Fibroblast of the aortic adventitia (primary cell): ENCODE results near the gene PSMC3IP. TPM values are rescaled to one million over a fixed set of nuclear protein-coding genes. Genes with fewer than 3 reads are reported as not detected.

Experiments used
- DNase-seq: peaks from one replicate; pipeline ENCODE4 v3.0.0-alpha.2; 2010; ENCODE audit warnings: low read depth
- H3K4me3 ChIP-seq: 2 replicates; pipeline ENCODE4 v1.5.1; 2011; ENCODE audit warnings: low read depth, mild to moderate bottlenecking, control low read depth, low read length, moderate library complexity
- total RNA-seq: library from RNA; depleted of rRNA; stranded (reverse); fragments of >200 nt; gene quantifications from 2 replicates; pipeline ENCODE4 v1.2.3, GENCODE V29; 2012; ENCODE audit warnings: low replicate concordance
- TF ChIP-seq, protein P1 (sequence below): IDR thresholded peaks from 2 replicates; pipeline ENCODE4 v1.5.1; 2011; ENCODE audit warnings: mild to moderate bottlenecking, low read length, control low read depth, inconsistent platforms; ENCODE audit not compliant: insufficient read depth

The PSMC3IP gene
- total RNA-seq, 1 donor: 18.3 TPM

DNA sequence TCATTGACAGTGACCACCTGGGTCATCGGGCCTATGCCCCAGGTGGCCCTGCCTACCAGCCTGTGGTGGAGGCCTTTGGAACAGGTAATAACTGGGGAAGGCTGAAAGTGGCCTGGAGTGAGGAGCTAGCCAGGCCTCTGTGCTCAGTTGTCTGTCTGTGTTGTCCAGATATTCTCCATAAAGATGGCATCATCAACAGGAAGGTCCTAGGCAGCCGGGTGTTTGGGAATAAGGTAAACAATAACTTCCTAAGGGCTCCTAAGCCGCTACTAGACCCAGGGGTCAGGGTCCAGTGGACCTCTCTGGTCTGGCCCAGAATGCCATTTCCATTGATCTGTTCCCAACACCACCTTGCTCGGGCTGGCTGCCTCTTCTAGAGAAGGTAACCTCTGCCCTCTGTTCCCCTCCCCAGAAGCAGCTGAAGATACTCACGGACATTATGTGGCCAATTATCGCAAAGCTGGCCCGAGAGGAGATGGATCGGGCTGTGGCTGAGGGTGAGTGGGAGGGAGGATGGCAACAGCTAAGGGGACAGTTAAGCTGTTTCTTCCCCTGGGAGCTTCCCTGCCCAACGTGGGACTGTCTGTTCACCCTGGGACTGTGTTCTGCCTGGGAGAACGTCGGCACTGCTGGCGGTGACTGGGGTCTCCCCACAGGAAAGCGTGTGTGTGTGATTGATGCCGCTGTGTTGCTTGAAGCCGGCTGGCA, 12.6 kb downstream of the PSMC3IP start:
- no peak for DNase-seq
- H3K4me3 ChIP-seq: no peak overlapping the region
- TF ChIP-seq, protein P1, sequence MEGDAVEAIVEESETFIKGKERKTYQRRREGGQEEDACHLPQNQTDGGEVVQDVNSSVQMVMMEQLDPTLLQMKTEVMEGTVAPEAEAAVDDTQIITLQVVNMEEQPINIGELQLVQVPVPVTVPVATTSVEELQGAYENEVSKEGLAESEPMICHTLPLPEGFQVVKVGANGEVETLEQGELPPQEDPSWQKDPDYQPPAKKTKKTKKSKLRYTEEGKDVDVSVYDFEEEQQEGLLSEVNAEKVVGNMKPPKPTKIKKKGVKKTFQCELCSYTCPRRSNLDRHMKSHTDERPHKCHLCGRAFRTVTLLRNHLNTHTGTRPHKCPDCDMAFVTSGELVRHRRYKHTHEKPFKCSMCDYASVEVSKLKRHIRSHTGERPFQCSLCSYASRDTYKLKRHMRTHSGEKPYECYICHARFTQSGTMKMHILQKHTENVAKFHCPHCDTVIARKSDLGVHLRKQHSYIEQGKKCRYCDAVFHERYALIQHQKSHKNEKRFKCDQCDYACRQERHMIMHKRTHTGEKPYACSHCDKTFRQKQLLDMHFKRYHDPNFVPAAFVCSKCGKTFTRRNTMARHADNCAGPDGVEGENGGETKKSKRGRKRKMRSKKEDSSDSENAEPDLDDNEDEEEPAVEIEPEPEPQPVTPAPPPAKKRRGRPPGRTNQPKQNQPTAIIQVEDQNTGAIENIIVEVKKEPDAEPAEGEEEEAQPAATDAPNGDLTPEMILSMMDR: no peak

DNA sequence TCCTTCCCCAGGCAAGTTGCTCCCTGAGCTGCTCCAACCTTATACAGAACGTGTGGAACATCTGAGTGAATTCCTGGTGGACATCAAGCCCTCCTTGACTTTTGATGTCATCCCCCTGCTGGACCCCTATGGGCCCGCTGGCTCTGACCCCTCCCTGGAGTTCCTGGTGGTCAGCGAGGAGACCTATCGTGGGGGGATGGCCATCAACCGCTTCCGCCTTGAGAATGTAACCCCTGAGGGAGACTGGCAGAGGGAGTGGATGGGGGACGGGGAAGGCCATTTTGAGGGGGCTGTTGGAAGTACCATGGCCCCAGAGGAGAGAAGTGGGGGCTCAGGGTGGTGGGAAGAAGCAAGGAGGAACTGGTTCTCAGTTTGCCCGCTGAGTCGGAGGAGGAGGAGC, 13.6 kb downstream of the PSMC3IP start:
- no peak for DNase-seq
- peak overlapping the region; percentile 22 for H3K4me3 ChIP-seq
- TF ChIP-seq, protein P1: no peak

DNA sequence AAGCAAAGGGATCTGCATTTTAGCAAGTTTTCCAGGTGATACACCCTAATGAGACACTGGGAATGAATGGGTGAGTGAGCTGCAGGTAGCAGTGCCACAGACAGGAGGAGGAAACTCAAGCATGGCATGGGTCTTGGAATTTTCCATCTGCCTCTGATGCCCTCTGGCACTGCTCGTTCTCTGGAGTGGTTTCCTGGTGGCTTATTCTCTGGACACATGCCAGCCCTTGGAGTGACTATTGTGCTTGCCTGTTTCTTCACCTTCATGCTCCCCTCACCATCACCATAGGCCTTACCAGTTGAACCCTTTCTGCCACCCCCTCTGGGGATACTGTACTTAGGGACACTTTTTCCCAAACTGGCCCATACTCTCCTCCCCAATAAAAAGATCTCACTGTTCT, 14.0 kb downstream of the PSMC3IP start:
- peak overlapping the region; percentile 97 for H3K4me3 ChIP-seq
- no peak for DNase-seq
- TF ChIP-seq, protein P1: no peak

DNA sequence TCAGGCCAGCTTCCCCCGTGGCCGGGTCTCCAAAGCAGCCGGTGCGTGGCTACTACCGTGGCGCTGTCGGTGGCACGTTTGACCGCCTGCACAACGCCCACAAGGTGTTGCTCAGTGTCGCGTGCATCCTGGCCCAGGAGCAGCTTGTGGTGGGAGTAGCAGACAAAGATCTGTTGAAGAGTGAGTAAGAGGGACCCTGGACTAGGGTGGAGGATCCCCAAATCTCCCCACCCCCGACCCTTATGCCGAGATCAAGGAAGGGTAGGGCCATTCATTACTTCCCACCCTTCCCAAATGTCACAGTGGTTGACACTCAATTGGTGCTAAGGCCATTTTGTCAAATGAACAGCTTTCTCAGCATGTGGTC, 14.4 kb downstream of the PSMC3IP start:
- TF ChIP-seq, protein P1: no peak

DNA sequence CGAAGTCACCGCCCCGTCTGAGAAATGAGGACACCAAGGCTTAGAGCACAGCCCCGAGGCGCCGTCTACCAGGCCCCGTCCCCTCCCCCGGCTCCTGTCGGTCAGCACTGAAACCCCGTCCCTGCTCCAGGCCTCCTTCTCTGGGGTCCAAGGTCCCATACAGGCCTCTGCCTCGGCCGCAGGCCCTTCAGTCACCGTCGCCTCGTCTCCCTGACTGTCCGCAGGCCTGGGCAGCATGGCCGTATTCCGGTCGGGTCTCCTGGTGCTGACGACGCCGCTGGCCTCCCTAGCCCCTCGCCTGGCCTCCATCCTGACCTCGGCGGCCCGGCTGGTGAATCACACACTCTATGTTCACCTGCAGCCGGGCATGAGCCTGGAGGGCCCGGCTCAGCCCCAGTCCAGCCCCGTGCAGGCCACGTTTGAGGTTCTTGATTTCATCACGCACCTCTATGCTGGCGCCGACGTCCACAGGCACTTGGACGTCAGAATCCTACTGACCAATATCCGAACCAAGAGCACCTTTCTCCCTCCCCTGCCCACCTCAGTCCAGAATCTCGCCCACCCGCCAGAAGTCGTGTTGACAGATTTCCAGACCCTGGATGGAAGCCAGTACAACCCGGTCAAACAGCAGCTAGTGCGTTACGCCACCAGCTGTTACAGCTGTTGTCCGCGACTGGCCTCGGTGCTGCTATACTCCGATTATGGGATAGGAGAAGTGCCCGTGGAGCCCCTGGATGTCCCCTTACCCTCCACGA, 15.0 kb downstream of the PSMC3IP start:
- peak; percentile 25 for DNase-seq
- TF ChIP-seq, protein P1: no peak

More for the DNA sequence above, 14.4 kb downstream of the PSMC3IP start:
- no peak for DNase-seq
- peak overlapping the region; percentile 97 for H3K4me3 ChIP-seq

DNA sequence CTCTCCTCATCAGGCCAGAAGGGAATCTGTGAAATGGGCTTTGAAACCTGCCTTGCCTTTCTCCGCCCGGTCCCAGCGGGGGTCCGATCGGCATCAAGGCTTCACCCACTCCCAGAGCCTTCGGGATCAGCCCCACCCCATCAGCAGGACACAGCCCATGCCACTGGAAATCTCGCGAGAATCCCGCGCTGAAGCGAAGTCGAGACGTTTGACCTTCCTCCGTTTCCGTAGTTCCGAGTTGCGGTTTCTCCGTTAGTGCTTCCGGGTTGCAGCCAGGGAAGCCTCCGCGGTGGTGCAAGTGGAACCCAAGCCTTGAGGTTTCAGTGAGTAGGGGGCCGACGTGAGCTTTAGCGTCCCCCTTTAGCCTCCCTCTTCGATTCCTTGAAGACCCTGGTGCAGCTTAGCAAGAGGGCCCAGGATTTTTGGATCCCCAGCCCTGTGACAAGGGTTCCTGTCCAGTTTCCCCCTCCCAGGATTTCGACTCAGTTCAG, 15.6 kb downstream of the PSMC3IP start, which contains the start of gene COASY:
Gene COASY, plus strand, starts transcription at position 252 of the 491 bp plus-strand sequence. CDS start 475 bp downstream, outside the sequence.
- TF ChIP-seq, protein P1: no peak
- DNase-seq: peak; percentile 99
- H3K4me3 ChIP-seq: peak within 1 kb of the TSS; percentile 97

More for the DNA sequence above, 15.0 kb downstream of the PSMC3IP start:
- peak overlapping the region; percentile 97 for H3K4me3 ChIP-seq
